ENCODE results near the gene COL25A1.

The COL25A1 gene

DNA sequence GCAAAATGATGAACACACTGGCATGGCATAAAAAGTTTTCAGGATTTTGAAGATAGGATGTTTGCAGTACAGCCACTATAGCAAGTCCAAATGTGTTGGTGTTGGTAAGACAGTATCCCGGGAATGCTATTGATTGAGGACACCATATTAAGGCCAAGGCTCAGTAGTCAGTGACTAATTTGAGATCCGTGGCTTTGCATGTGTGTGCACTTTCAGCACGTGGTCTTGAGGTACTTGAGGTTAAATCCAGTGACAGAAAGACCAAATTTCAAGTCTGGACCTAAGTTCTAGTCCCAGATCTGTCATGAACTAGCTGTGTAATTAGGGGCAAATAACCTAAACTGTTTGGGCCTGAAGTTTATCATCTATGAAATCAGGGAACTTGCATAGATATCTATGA lies 463.1 kb downstream of the COL25A1 start:
- no peak for DNase-seq

GRCh38 chr4:108838451-108838850 lies 464.0 kb downstream of the COL25A1 start:
- DNase-seq, result no peak

DNA sequence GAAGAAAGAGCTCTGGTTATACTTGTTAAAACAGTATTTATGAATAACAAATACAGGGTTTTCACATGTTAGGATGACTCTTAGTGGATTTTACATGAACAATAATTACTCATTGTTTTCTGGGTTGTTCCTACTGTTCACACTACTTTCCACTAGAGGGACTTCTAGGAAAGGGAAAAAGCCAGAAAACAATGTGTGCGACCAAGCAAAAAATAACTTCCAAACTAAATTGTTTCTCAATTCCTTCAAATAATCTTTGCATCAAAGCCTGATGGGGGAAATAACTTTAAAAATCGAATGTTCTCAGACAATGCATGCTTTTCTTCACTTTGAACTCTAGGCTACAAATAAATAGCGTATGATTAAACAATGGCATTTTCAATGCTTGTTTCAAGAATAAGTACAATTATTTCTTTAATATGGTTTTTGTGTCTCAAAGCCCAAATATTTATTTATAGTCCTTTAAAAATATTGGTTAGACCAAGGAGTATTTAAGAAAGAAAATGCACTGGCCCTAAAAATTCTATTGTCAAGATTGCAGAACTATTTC lies 467.5 kb downstream of the COL25A1 start:
- no peak for DNase-seq

- DNase-seq, result no peak
Measured at GRCh38 chr4:108834166-108834834, 468.2 kb downstream of the COL25A1 start.

GRCh38 chr4:108833046-108833445 lies 469.4 kb downstream of the COL25A1 start:
- no peak for DNase-seq

- DNase-seq, result no peak
Measured at GRCh38 chr4:108831886-108832285, 470.6 kb downstream of the COL25A1 start.

GRCh38 chr4:108831291-108831690 lies 471.2 kb downstream of the COL25A1 start:
- DNase-seq, result no peak

DNA sequence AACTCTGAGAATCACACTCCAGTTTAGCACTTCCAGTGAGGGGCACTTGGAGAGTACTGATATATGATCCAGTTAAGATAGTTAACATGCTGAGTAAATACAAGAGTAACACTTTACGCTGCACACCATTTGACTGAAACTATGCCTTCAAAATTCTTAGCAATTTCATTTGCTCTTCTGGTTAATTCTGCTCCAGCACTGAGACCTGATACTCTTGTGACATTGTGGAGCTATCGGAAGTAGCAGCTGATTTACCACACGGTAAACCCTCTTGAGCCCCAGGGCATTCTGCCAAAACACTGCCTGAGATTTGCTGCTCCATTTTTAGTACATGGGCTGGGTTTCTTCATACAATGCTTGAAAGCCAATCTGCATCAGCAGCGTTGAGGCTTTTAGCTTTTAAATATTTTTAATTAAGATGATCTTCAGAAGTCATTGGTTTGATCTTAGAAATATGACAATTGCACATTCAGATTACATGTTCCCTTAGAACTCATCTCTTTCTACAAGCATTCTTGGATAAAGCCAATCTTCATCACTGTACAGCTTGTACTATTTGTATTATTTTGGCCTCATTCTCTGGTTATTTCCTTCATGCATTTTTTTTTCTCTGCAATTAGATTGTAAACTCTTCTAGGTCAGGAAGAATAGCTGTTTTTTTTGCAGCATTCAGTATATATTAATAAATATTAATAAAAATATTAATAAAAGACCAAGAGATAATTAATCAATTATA lies 471.8 kb downstream of the COL25A1 start:
- no peak for DNase-seq

GRCh38 chr4:108829966-108830492 lies 472.4 kb downstream of the COL25A1 start:
- no peak for DNase-seq

- no peak for DNase-seq
Measured at GRCh38 chr4:108828620-108829019, 473.8 kb downstream of the COL25A1 start.

DNA sequence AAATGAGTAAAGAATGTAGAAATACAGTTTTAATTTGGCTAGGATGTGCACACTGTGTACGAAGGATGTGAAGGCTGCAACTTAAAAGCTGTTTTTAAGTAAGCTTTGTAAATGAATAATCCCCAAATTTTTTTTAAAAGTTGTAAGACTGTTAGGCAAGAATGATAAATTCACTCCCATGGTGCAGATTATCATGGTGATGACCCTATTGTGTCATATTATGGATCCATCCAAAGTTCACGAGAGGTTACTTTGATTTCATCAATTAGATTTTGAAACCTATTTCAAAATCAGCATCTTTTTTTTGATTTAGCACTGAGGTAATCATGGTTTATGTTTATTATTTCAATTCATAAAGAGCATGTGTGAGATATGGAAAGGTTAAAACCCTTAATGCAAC lies 476.7 kb downstream of the COL25A1 start:
- DNase-seq, result no peak

- DNase-seq, result no peak
Measured at GRCh38 chr4:108821351-108821930, 481.0 kb downstream of the COL25A1 start.

GRCh38 chr4:108820492-108821350 lies 481.7 kb downstream of the COL25A1 start:
- no peak for DNase-seq

GRCh38 chr4:108814326-108814725 lies 488.1 kb downstream of the COL25A1 start:
- no peak for DNase-seq

GRCh38 chr4:108813261-108813660 lies 489.2 kb downstream of the COL25A1 start:
- DNase-seq, result no peak

DNA sequence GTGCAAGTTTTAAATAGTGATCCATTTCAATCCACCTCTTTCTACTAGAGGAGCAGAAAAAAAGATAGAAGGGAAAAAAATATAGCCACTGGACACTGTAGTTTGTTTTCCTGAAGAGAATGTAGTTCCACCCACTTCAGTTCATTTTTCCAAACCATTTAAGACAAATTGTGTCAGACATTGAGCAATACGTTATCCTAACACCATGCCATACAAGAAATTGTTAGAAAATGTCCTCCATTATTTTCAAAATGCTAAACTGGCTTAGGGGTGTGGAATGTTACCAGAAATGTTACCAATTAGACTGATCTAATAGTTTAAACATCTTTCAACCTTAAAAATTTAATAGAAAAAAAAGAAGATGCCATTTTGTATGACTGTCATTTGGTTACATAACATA lies 491.0 kb downstream of the COL25A1 start:
- no peak for DNase-seq

DNA sequence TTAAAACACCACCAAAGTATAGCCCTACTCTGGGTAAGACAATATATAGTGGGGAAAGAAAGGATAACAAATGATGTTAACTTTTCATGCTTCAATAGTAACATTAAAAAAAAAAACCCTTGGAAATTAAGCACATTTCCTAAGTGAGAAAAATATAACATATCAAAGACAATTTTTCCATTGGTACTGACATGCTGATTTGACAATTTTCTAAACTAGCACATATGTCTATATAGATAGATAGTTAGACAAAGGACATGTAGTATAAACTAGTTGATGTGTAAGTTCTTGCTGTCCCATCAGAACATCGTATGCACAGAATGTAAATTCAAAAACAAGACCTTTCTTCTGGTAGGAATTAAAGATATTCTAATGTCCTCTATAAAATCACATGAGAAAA lies 492.4 kb downstream of the COL25A1 start:
- DNase-seq, result no peak

GRCh38 chr4:108804648-108805273 lies 497.7 kb downstream of the COL25A1 start:
- no peak for DNase-seq

- DNase-seq, result no peak
Measured at GRCh38 chr4:108799306-108799705, 503.2 kb downstream of the COL25A1 start.

GRCh38 chr4:108796173-108796572 lies 506.3 kb downstream of the COL25A1 start:
- no peak for DNase-seq

GRCh38 chr4:108795733-108796132 lies 506.7 kb downstream of the COL25A1 start:
- no peak for DNase-seq

GRCh38 chr4:108794136-108794535 lies 508.3 kb downstream of the COL25A1 start:
- no peak for DNase-seq

All from NCI-H1436 treated with DMSO at 0.1 percent for 48 hours (cell line).